ENCODE results near the gene MAP3K9. TPM values are rescaled to one million over a fixed set of nuclear protein-coding genes. Genes with fewer than 3 reads are reported as not detected.

Gene MAP3K9
- polyA plus RNA-seq, 1 experiment = 0.24 TPM

- H3K27me3 ChIP-seq (ENCODE audit: control insufficient read depth, insufficient read depth, low read length) = no peaks in the 10 kb centered on the region
- H3K27ac ChIP-seq (ENCODE audit: low read depth, low read length) = no peak overlapping the region
- ChIA-PET POLR2A (no interaction called here), CTCF (no interaction called here)
- no peaks in the 10 kb centered on the region for H3K9me3 ChIP-seq (ENCODE audit: control insufficient read depth, insufficient read depth, low read length)
- TF ChIP-seq CTCF (IDR thresholded peaks at IDR 0.05; ENCODE audit: low read depth, low read length) = no peak
- no peak overlapping the region for H3K4me3 ChIP-seq (ENCODE audit: low read depth, low read length)
- DNase-seq (ENCODE audit: low read depth, low spot score) = no peak
Observed at GRCh38 chr14:70838076-70838475, 28.8 kb upstream of the MAP3K9 start.

GRCh38 chr14:70836946-70837345, 27.6 kb upstream of the MAP3K9 start:
- Histone ChIP-seq H3K27me3 (ENCODE audit: control insufficient read depth, insufficient read depth, low read length) (no peaks in the 10 kb centered on the region), H3K4me3 (ENCODE audit: low read depth, low read length) (no peak overlapping the region), H3K27ac (ENCODE audit: low read depth, low read length) (no peak overlapping the region), H3K9me3 (ENCODE audit: control insufficient read depth, insufficient read depth, low read length) (no peaks in the 10 kb centered on the region)
- no peak for DNase-seq (ENCODE audit: low read depth, low spot score)
- ChIA-PET POLR2A (no interaction called here), CTCF (no interaction called here)
- no peak for TF ChIP-seq CTCF (IDR thresholded peaks at IDR 0.05; ENCODE audit: low read depth, low read length)

GRCh38 chr14:70833884-70834283, 24.6 kb upstream of the MAP3K9 start:
- DNase-seq (ENCODE audit: low read depth, low spot score) = no peak
- ChIA-PET CTCF (no interaction called here), POLR2A (no interaction called here)
- Histone ChIP-seq H3K9me3 (ENCODE audit: control insufficient read depth, insufficient read depth, low read length) (no peaks in the 10 kb centered on the region), H3K4me3 (ENCODE audit: low read depth, low read length) (no peak overlapping the region), H3K27me3 (ENCODE audit: control insufficient read depth, insufficient read depth, low read length) (peaks cover 2% of the 10 kb centered on the region), H3K27ac (ENCODE audit: low read depth, low read length) (peak overlapping the region; percentile 3)
- no peak for TF ChIP-seq CTCF (IDR thresholded peaks at IDR 0.05; ENCODE audit: low read depth, low read length)

- no peak for DNase-seq (ENCODE audit: low read depth, low spot score)
- H3K27me3 ChIP-seq (ENCODE audit: control insufficient read depth, insufficient read depth, low read length) = peaks cover 2% of the 10 kb centered on the region
- TF ChIP-seq CTCF (IDR thresholded peaks at IDR 0.05; ENCODE audit: low read depth, low read length) = no peak
- ChIA-PET CTCF (interaction anchor here (0.6 to 1.6 kb wide), 6 partner anchors 8 to 99 kb away, joined by 3 to 6 read pairs (median 4); no protein-coding TSS in a partner anchor), POLR2A (no interaction called here)
- H3K4me3 ChIP-seq (ENCODE audit: low read depth, low read length) = no peak overlapping the region
- H3K9me3 ChIP-seq (ENCODE audit: control insufficient read depth, insufficient read depth, low read length) = no peaks in the 10 kb centered on the region
- H3K27ac ChIP-seq (ENCODE audit: low read depth, low read length) = no peak overlapping the region
Observed at GRCh38 chr14:70832561-70833305, 23.4 kb upstream of the MAP3K9 start.

- no peak for DNase-seq (ENCODE audit: low read depth, low spot score)
- ChIA-PET POLR2A (no interaction called here), CTCF (interaction anchor here (1.3 kb wide), 1 partner anchor 76 kb away, joined by 4 read pairs; the partner anchor contains the start of gene PCNX1)
- Histone ChIP-seq H3K27me3 (ENCODE audit: control insufficient read depth, insufficient read depth, low read length) (peaks cover 2% of the 10 kb centered on the region), H3K4me3 (ENCODE audit: low read depth, low read length) (no peak overlapping the region), H3K9me3 (ENCODE audit: control insufficient read depth, insufficient read depth, low read length) (no peaks in the 10 kb centered on the region), H3K27ac (ENCODE audit: low read depth, low read length) (no peak overlapping the region)
- no peak for TF ChIP-seq CTCF (IDR thresholded peaks at IDR 0.05; ENCODE audit: low read depth, low read length)
Observed at GRCh38 chr14:70830998-70831781, 21.9 kb upstream of the MAP3K9 start.

All from AG04450 (cell line).